NCI-H146 (cell line): ENCODE data around the gene COL26A1.

Experiments
- DNase-seq: peaks from one replicate; lab custom pipeline; 2025; lab: John Stamatoyannopoulos, UW

The COL26A1 gene

DNA sequence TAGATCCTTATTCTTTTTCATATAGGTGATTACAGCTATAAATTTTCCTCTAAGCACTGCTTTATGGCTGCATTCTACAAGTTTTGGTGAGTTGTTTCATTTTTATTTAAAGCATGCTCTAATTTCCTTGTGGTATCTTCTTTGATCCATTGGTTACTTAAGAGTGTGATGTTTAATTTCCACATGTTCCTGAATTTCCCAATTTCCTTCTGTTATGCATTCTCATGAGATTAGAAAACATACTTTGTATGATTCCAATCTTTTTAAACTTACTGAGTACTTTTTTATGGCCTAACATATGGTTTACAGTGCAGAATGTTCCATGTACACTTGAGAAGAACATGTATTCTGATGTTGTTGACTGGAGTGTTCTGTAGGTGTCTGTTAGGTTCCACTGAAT lies 213.0 kb downstream of the COL26A1 start:
- DNase-seq = no peak

DNA sequence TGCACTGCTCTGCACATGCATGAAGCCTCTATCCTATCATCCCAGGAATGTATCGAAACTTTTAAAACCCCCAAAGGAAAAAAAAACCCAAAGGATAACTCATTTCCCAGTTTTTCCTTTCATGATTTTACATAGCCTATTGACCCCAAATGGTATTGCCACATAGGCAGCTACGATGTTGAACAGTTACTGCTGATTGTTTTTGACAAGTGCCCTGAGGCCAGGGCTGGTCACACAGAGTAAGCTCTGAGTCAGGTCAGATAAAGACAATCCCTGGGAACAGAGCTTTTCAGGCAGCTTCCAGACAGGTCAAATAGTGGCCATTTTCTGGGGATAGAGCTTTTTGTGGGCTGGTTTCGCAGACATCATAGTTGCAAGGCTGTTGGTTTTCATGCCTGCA lies 214.3 kb downstream of the COL26A1 start:
- DNase-seq = no peak

DNA sequence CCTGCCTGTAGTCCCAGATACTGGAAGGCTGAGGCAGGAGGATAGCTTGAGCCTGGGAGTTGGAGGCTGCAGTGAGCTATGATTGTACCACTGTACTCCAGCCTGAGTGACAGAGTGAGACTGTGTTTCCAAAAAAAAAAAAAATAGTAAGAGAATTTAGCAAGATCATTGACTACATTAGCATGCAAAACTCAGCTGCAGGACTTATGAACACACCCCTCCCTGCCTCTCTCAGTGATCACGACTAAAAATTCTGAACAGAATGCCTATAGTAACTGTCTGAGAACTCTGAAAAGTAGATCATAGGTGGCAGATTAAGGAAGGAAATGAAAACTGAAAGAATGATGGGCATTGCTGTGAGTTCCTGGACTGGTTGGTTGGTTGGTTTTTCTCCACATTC lies 215.9 kb downstream of the COL26A1 start:
- DNase-seq = no peak

DNA sequence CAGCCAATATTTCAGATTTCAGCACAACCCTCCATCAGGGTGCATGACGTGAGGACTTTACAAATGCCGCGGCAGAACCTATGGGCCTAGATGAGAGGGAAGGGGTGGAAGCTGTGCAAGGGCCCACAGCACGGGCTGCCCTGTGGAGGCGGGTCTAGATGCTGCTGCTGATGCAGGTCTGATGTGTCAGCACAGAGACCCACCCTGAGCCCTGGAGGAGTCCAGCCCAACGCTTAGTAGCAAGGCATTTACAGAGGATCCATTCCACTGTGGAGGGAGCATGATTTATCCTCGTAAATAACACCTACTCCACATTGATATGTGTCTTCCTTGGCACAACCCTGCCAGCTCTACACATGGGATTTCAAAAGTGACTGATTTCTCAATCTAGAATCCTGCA lies 217.9 kb downstream of the COL26A1 start:
- DNase-seq = no peak

DNA sequence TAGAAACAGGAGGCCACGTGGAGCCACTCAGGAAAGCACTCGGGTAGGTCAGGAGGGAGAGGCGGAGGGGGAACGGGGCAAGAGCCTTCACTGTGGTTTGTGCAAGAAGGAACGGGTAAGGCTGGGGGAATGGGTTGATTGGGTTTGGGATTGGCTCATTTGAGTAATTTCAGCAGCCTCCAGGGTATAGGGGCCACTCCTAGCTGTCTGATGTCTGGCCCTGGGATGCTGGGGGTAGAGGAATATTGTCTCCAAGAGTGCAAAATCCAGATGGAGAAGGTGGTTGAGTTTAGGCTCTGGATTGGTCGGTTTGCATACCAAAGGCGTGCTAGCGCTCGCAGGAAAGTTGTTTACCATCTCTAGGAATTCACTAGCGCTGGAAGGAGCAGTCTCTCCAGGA lies 219.2 kb downstream of the COL26A1 start:
- DNase-seq = no peak

DNA sequence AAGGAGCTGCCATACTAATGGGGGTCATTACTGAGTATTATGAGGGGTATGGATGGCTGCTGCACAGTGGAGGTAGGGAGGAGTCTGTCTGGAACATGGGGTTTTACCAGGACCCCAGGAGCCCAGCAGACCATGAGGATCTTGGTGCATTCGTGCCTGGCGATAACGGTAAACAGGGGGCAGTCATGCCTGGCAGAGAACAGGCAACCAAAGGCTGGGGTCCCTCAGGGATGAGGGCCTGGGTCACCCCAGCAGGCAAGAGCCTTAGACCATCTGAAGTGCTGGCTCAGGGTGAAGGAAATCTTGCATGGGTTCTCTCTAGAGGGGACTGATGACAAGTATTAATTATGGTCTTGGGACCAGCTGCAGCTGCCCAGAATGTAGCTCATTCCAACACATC lies 220.3 kb downstream of the COL26A1 start:
- DNase-seq = no peak

DNA sequence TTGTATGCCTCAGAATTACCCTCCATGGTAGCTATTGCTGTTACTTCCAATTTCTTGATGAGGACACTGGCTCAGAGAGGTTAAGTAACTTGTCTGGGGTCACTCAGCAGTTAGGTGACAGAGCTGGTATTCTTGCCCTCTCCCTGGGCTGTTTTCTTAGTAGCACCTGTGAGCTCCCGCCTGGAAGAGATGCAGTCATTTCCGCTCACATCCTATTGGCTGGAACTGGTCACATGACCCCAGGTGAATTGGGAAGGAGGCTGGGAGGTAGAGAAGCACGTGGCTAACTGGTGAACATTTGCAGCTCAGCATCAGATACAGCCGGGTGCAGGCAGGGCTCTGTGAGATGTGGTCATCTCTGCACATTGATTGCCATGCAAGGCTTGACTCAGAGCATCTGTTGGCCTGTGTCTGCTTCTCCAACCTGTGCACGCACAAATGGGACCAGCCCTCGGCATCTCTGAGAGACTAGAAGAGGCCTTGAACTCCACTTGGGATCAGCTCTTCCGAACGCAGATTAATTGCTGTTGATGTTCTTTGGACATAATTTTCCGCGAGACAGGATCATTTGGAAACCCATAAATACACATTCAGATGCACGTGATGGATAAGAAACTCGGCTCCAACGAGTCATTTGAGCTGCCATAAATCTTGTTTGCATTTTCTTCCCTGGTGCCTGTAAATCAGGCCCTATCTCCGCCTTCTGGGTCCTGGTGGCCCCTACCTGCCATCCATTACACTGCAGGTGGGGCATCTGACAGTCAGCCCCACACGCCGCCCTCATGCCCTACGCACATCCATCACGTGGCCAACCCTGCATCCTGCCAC lies 223.6 kb downstream of the COL26A1 start:
- DNase-seq = no peak

DNA sequence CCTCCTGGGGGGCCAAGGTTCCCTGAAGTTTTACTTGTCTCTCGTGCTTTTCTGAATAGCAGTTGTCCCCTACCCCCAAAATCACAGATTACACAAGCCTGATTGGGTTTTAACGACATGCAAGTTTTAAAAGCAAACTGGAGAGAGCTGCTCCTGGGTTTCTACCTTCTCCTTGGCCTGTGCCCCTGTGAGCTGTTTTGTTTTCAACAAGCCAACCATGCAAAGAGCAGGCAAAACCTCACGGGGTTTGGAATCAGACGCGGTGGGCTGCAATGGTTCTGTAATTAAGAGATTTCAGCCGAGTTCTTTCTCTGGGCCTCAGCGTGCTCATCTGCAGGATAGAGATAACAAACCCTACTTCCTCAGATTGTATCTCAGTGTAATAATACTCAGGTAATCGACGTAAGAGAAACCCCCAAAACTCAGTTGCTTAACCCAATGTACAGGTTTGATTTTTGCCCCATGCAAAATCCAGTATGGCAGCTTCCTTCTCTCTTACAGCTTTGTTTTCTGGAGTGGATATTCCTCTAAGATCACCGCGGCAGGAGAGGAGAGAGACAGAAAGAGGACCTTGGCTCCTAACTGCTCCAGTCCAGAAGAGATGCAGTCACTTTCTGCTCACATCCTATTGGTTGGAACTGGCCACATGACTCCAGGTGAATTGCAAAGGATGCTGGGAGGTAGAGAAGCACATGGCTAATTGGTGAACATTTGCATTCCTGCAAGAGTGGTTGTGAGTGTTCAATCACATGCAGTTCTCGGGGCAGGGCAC lies 224.4 kb downstream of the COL26A1 start:
- DNase-seq = no peak

DNA sequence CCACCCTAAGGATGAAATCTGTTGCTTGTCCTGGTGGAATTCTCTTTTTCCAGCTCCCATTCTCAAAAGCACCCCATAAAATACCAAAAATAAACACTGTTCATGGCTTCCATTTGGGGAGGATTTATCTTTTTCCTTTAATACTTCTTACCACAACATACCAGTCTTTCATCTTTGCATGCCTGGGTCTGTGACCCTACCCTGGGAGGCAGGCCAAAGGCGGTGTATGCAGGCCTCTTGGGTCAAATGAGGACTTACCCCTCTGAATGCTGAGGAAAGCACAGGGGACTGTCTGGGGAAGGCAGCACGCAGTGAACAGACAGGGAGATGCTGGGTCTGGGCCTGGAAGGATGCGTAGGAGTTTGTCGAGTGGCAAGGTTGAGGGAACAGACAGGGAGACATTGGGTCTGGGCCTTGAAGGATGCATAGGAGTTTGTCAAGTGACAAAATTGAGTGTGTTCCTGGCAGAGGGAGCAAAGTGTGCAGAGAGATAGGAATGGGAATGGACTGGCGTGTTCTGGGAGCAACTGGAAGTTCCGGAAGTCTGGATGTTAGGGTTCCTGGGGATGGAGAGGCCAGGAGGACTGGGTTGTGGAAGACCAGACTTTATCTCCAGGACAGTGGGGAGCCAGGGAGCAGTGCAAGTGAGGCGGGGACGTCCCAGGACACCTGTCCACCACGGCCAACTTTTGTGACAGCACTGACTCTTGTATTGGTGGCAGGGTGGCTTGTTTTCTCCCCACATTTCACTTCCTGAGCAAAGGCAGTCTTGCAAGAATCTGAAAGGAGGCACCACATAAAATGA lies 225.7 kb downstream of the COL26A1 start:
- no peak for DNase-seq

DNA sequence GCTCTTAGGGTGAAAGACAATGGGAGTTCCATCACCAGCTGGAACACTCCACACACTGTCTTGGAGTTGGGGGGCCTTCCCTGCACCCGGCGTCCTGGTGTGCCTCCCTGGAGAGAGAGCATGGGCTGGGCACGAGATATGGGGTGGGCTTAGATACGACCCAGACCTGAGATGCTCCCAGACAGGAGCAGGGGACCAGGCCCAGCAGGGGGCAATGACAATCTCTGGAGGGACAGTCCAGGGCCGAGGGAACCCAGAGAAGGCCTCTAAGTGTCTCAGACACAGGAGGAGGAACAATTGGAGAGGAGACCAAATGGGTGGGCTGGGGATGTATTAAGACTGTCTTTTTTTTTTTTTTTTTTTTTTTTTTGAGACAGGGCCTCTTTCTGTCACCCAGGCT lies 226.4 kb downstream of the COL26A1 start:
- DNase-seq = no peak

DNA sequence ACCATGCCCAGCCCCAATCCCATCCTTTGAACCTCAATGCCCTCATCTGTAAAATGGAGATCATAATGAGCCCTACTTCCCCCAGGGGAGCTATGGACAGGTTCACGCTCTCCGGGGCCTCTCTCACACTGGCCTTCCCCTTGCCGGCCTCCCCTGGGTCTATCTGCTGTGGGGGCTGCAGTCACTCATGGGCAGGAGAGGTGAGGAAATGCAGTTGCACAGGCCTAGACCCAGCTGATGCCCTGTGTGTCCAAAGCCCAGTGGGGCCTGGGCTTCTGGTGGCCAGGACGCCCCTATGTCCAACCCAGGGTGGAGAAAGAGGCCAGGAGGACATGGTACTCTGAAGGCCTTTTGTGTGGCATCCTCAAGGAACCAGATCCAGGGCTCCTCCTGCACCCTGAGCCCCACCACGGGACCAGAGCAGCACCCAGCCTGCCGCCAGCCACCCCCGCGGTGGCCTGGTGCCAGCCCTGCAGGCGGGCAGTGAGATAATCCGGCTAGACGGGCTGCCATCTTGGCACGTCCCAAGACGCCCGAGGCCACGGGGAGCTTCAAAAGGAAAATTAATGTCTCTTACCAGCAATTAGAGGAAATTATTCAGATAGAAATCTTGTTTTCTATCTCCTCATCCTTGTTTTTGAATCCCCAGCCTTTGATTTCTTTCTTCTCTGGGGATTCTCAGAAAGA lies 227.4 kb downstream of the COL26A1 start:
- no peak for DNase-seq

DNA sequence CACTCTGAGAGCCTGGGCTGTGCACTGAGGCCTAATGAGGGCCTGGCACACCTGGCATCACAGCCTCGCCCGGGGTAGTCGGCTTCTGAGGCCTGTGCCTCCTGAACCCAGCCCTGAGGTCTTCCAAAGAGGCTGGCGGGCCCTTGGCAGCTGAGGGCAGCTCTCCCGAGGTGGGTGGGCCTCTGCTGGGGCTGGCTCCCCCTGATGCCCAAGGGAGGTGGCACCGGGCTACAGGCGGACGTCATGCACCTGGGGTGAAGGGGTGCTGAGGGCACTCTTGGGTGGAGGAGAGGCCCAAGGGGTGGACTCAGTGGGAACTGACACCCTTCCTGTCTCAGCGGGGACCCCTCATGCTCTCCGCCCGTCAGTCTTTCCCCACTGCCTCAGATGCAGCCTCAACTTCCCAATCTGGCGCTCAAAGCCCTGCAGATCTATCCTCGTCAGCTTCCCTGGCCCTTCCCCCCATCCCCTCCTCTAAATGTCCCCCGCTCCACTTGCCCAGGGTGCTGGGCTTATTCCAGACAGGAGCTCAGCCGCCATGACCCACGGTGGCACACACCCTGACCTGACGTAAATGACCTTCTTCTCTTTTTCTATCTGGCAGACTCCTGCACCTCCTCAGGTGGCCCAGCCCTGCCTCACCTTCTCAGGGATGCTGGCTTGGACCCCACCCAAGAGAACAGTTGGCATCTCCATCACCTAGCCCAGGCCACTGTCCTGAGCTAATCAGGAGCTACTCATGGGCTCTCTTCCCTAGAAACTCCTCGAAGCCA lies 228.2 kb downstream of the COL26A1 start:
- no peak for DNase-seq

DNA sequence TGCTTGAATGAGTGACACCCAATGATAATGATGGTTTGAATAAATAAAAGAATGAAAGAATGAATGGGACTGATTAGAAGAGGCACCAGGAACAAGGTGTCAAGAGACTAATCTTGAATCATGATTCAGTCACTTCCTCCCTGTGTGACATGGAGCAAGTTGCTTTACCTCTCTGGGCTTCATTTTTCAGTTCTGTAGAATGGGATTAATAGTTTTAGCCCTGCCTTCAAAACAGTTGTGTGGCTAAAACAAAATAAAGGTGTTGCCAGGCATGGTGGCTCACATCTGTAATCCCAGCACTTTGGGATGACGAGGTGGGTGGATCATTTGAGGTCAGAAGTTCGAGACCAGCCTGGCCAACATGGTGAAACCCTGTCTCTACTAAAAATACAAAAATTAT lies 228.8 kb downstream of the COL26A1 start:
- no peak for DNase-seq

DNA sequence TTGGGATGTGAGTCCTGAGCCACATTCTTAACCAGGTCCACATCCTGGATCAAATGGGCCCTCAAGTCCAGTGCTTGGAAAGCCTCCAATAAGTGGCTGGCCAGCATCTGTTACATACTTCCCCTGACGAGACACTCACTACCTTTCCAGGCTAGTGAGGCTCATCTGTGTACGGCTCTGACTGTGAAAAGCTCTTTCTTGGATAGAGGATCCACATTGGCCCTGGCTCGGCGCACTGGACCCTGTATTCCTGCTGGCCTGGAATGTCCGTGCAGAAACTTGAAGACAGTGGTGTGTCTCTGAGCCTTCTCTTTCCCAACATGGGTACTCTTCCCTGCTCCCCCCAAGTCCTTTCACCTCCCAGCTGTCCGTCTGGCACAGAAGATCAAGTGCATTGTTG lies 230.9 kb downstream of the COL26A1 start:
- DNase-seq = no peak

DNA sequence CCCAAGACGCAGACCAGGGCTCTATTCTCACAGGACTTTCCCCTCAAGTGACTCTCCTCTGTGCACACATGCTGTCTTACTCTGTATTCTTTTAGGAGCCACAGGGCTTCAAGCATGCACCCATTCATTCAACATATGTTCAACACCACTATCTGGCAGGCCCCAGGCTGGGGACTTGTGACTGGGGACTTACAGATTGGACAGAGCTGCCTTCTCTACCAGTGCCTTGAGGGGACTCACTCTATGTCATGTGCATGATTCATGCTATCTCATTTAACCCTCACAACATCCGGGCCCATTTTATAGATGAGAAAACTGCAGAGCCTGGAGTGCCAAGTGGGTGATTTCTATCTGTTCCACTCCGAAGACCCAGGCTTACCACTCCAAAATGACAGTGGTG lies 232.1 kb downstream of the COL26A1 start:
- no peak for DNase-seq

DNA sequence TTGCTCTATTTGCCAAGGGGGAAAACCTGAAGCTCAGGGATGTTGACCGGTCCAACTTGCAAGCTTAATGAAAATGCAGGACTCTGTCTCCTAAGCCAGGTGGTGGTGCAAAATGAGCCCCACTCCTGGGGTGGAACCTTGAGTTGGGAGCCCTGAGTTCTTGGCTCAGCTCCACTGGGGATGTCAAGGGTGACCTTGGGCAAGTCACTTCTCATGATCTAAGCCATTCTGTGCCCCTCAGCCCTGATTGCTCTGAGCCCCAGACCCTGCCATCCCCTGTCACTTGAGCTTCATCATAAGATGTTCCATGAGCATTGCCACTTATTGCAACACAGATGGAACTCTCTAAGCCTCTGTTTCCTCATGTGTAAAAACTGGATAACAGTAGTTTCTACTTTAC lies 232.6 kb downstream of the COL26A1 start:
- no peak for DNase-seq

DNA sequence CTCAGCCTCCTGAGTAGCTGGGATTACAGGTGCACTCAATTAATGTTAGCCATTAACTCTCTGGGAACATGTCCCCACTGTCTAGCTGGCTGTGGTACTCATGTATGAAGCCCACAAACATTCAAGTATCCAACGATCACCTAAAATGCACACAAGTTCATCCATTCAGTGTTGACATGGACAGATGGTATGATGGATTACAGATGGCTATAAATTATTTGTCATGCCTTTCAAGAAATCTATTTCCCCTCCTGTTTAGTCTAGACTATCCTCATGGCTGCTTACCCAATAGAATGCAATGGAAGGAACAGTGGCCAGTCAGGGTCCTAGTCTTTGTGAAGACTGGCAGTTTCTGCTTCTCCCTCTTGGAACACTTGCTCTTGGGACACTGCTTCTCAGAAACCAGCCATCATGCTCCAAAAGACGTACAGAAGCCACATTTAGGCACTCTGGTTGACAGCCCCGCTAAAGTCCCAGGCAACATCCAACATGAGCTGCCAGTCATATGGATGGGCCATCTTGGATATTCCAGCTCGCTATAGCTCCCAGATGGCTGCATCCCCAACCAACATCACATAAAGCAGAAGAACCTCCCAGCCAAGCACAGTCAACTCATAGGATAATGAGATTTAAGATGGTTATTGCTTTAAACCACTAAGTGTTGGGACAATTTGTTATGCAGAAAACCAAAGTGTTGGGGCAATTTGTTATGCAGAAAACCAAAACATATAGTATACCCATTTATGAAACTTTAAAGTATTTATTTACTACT lies 233.3 kb downstream of the COL26A1 start:
- DNase-seq = no peak

DNA sequence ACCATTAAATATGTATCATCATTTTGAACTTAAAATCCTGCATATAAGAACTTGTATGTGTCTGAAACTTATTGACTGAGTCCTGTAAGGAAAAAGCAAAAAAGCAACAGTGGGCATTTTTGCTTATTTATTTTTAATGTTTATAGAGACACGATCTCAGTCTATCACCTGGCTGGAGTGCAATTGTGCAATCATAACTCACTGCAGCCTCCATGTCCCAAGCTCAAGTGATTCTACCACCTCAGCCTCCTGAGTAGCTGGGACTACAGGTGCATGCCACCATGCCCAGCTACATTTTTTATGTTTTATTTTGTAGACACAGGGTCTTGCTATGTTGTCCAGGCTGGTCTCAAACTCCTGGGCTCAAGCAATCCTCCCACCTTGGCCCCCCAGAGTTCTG lies 234.2 kb downstream of the COL26A1 start:
- DNase-seq = no peak

DNA sequence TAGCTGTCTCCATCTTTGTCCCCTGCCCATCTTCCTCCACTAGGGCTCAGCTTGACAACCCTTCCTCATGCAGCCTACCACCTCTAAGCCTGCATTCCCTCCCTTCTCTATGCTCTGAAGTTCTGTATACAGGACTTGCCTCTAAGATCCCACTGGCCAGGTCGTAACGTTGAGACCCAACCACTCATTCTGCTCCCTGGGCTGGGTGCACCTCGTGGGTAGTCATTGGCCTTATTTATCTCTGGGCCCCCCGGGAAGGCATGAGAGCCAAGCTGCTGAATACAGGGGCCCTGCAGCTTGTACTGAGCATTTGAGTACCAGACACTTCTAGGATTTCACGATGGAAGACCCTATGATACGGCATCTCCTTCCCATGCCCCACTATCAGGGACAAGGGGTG lies 235.3 kb downstream of the COL26A1 start:
- DNase-seq = no peak

DNA sequence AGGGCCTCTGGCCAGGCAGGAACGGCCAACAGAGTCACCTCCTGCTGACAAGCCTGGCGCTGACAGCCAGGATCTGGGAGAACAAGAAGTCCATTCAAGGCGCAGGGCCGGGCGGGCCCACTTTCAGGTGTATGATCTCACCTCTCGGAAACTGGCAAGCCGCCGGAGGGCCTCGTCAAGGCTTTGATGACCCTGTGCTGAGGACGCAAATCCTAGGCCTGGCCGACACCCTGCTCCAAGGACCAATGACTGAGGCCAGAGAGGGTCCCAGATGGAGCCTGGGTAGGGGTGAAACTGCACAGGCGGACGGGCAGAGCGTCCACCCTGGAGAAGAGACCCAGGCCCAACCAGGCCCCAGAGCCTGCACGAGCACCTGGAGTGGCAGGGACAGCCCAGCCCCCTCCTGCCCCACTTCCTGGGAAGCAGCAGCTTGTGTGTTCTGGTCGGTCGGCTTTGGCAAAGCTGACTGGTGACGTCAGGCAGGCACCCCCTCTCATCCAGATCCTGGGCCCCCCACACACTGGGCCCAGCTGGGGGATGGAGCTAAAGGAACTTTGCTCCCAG lies 235.8 kb downstream of the COL26A1 start:
- DNase-seq = no peak
